Calu3 (cell line): Measurements from ENCODE around the gene BMI1. TPM values are rescaled to one million over a fixed set of nuclear protein-coding genes. Genes with fewer than 3 reads are reported as not detected.

Source experiments
- BruUV-seq: library from RNA; stranded (reverse); fragments of 400-500 nt; replicated peaks from 2 replicates; lab custom pipeline; 2021; lab: Mats Ljungman, UMichigan
- CTCF ChIA-PET: fragments of 300-600 bp; sonication (Branson Sonifier 250); formaldehyde crosslinking; loops from one replicate; lab custom pipeline; 2022; ENCODE audit warnings: antibody characterized with exemption; lab: Charles Lee
- DNase-seq: peaks from one replicate; pipeline ENCODE4 v3.0.0; 2022
- H3K27ac Mint-ChIP-seq: one replicate; pipeline ENCODE4 v1.8.0; 2022; ENCODE audit warnings: mixed read lengths; ENCODE audit not compliant: unreplicated experiment
- H3K27me3 Mint-ChIP-seq: one replicate; pipeline ENCODE4 v1.8.0; 2022; ENCODE audit warnings: mixed read lengths; ENCODE audit not compliant: unreplicated experiment
- H3K36me3 Mint-ChIP-seq: one replicate; pipeline ENCODE4 v1.8.0; 2022; ENCODE audit warnings: mild to moderate bottlenecking, moderate library complexity, mixed read lengths; ENCODE audit not compliant: insufficient read depth, unreplicated experiment
- H3K4me1 Mint-ChIP-seq: one replicate; pipeline ENCODE4 v1.8.0; 2022; ENCODE audit warnings: mild to moderate bottlenecking, low read depth, mixed read lengths; ENCODE audit not compliant: unreplicated experiment
- H3K4me3 Mint-ChIP-seq: one replicate; pipeline ENCODE4 v1.8.0; 2022; ENCODE audit warnings: mild to moderate bottlenecking, low read depth, moderate library complexity, mixed read lengths; ENCODE audit not compliant: unreplicated experiment
- H3K9me3 Mint-ChIP-seq: one replicate; pipeline ENCODE4 v1.8.0; 2022; ENCODE audit warnings: low read depth, mixed read lengths; ENCODE audit not compliant: unreplicated experiment
- CTCF ChIP-seq: fragments of 200-600 bp; IDR thresholded peaks from one replicate; pipeline ENCODE4 v1.8.0; 2022; ENCODE audit warnings: antibody characterized with exemption; ENCODE audit not compliant: unreplicated experiment
- intact Hi-C: fragments of 100-400 bp; cut with micrococcal nuclease; formaldehyde crosslinking; loops from one replicate; pipeline ENCODE4 v1.10.0; 2022; ENCODE audit not compliant: unreplicated experiment
- total RNA-seq: library from RNA; stranded (reverse); gene quantifications from 2 replicates; pipeline ENCODE4 v1.2.3, GENCODE V29; 2022

BMI1 gene
- total RNA-seq, 1 experiment from 2014 or later = 41.6 TPM

DNA sequence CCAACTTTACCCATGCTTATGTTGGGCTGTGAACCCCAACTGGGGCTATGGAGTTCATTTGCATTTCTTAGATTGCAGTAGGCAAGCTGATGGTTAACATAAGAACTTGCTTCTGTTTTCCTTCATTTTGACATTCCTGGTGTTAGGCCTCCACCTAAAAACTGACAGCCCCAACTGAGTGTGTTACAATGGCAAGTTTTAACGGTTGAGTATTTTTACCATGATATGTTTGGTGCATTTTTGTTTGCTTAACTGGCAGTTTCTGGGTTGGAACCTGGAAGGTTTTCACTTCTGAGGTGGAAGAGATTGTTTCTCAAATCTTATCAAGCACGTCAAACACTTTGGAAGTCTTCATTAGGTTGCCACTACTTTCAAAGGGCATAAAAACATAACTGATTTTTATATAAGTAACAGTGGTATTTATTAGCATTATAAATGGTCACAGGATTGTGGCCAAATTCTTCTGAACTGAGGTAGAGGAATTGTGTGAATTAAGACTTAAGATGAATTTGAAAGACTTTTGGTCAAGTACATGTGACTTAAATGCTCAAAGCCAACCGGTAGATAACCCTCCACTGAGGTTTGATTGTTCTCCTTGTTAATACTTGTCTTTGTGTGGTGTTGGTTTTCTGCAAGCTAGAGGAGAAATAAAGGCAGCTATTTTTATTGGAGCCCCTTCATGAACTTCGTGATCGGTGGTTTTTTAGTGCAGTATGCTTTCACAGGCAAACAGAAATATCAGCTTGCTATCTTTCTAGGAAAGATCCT is 2.8 kb downstream of the BMI1 start:
- no TSS peak for BruUV-seq
- CTCF ChIA-PET = interaction anchor here (1.3 kb wide), 1 partner anchor 16 kb away, joined by 7 read pairs; no protein-coding TSS in a partner anchor
- no peak for TF ChIP-seq CTCF
- no peak for DNase-seq
- H3K27ac Mint-ChIP-seq = no peak overlapping the region
- peaks cover 24% of the 10 kb centered on the region for H3K4me1 Mint-ChIP-seq
- peaks cover 36% of the 10 kb centered on the region for H3K27me3 Mint-ChIP-seq
- peaks cover 49% of the 10 kb centered on the region for H3K36me3 Mint-ChIP-seq
- H3K9me3 Mint-ChIP-seq = no peaks in the 10 kb centered on the region
- no peak overlapping the region for H3K4me3 Mint-ChIP-seq
- intact Hi-C loops = loop anchor here (5.0 kb wide), 1 partner anchor 234 kb away; no protein-coding TSS in a partner anchor

- Mint-ChIP-seq H3K27me3 (peaks cover 36% of the 10 kb centered on the region), H3K4me3 (peak overlapping the region; percentile 78), H3K36me3 (peaks cover 54% of the 10 kb centered on the region), H3K9me3 (no peaks in the 10 kb centered on the region), H3K27ac (no peak overlapping the region), H3K4me1 (peaks cover 24% of the 10 kb centered on the region)
- no peak for TF ChIP-seq CTCF
- no peak for DNase-seq
- CTCF ChIA-PET = interaction anchor here (1.3 kb wide), 1 partner anchor 16 kb away, joined by 7 read pairs; no protein-coding TSS in a partner anchor
- intact Hi-C loops = loop anchor here (5.0 kb wide), 1 partner anchor 233 kb away; no protein-coding TSS in a partner anchor
- BruUV-seq = no TSS peak
These were observed 3.5 kb downstream of the BMI1 start for GRCh38 chr10:22324413-22324812.

GRCh38 chr10:22324893-22325271 is 4.0 kb downstream of the BMI1 start:
- CTCF ChIA-PET = interaction anchor here (0.6 to 1.3 kb wide), 2 partner anchors 15 to 42 kb away, joined by 5 to 7 read pairs; no protein-coding TSS in a partner anchor
- H3K4me3 Mint-ChIP-seq = peak overlapping the region; percentile 78
- BruUV-seq = no TSS peak
- H3K36me3 Mint-ChIP-seq = peaks cover 52% of the 10 kb centered on the region
- H3K4me1 Mint-ChIP-seq = peaks cover 24% of the 10 kb centered on the region
- H3K27me3 Mint-ChIP-seq = peaks cover 36% of the 10 kb centered on the region
- H3K27ac Mint-ChIP-seq = no peak overlapping the region
- no peak for TF ChIP-seq CTCF
- H3K9me3 Mint-ChIP-seq = no peaks in the 10 kb centered on the region
- intact Hi-C loops = loop anchor here (5.0 kb wide), 2 partner anchors 232 to 662 kb away; no protein-coding TSS in a partner anchor
- DNase-seq = no peak

GRCh38 chr10:22325272-22326144 is 4.6 kb downstream of the BMI1 start:
- no peaks in the 10 kb centered on the region for H3K9me3 Mint-ChIP-seq
- no peak overlapping the region for H3K27ac Mint-ChIP-seq
- H3K4me1 Mint-ChIP-seq = peaks cover 24% of the 10 kb centered on the region
- peaks cover 36% of the 10 kb centered on the region for H3K27me3 Mint-ChIP-seq
- CTCF ChIA-PET = interaction anchor here (0.6 to 1.3 kb wide), 3 partner anchors 15 to 41 kb away, joined by 3 to 7 read pairs (median 5); no protein-coding TSS in a partner anchor
- H3K36me3 Mint-ChIP-seq = peaks cover 46% of the 10 kb centered on the region
- DNase-seq = peak; percentile 73
- intact Hi-C loops = loop anchor here (5.0 kb wide), 1 partner anchor 662 kb away; no protein-coding TSS in a partner anchor
- no TSS peak for BruUV-seq
- TF ChIP-seq CTCF = no peak
- H3K4me3 Mint-ChIP-seq = peak overlapping the region; percentile 78
